ENCODE measurements around the gene MCAM. TPM values are rescaled to one million over a fixed set of nuclear protein-coding genes. Genes with fewer than 3 reads are reported as not detected.

MCAM gene
- total RNA-seq, 2 donors from 2014 or later = 356 to 509 TPM

DNA sequence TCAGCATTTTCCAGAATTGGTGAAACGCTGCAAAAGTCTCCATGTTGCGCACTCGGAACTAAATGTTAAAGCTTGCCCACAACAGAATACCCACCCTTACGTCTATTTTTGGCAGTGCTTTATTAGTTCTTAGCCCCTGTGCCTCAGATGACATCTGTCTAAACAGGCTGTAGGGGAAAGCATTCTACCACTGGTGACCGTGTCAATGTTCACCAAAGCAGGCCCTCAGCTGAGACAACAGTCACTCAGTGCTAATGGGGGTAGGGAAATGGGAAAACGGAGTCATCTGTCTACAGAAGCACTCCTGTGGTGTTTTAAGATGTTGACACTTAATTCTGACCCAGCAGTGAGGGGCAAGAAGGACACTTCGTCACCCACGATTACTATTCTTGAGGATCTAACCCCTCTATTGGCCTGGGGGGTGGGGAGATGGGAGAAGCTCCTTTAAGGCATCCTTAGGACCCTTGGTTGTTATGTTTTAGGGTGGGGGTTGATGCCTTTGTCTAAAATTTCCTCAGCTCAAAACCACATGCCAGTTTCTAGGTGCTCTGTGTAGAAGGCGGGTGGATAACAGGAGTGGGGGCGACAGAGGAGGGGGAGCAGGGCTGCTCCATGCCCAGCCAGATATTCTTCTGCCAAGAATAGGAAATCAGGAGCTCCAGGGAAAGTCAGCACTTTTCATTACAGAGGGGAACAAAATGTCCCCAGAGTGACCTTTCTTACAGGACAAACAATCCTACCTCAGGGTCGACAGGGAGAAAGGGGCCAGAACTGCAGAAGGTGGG lies 45.2 kb upstream of the MCAM start:
- H3K36me3 ChIP-seq = peaks cover 28% of the 10 kb centered on the region
- no peaks in the 10 kb centered on the region for H3K9me3 ChIP-seq
- H3K27ac ChIP-seq = peak overlapping the region; percentile 94
- no peak for DNase-seq (ENCODE audit: low spot score)
- peaks cover 0 to 66% of the 10 kb centered on the region in 2 donors for H3K4me1 ChIP-seq
- H3K27me3 ChIP-seq = no peaks in the 10 kb centered on the region
- TF ChIP-seq, protein P1, sequence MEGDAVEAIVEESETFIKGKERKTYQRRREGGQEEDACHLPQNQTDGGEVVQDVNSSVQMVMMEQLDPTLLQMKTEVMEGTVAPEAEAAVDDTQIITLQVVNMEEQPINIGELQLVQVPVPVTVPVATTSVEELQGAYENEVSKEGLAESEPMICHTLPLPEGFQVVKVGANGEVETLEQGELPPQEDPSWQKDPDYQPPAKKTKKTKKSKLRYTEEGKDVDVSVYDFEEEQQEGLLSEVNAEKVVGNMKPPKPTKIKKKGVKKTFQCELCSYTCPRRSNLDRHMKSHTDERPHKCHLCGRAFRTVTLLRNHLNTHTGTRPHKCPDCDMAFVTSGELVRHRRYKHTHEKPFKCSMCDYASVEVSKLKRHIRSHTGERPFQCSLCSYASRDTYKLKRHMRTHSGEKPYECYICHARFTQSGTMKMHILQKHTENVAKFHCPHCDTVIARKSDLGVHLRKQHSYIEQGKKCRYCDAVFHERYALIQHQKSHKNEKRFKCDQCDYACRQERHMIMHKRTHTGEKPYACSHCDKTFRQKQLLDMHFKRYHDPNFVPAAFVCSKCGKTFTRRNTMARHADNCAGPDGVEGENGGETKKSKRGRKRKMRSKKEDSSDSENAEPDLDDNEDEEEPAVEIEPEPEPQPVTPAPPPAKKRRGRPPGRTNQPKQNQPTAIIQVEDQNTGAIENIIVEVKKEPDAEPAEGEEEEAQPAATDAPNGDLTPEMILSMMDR (IDR thresholded peaks at IDR 0.05) = no peak
- peak overlapping the region; percentile 49 to 56 for H3K4me3 ChIP-seq

DNA sequence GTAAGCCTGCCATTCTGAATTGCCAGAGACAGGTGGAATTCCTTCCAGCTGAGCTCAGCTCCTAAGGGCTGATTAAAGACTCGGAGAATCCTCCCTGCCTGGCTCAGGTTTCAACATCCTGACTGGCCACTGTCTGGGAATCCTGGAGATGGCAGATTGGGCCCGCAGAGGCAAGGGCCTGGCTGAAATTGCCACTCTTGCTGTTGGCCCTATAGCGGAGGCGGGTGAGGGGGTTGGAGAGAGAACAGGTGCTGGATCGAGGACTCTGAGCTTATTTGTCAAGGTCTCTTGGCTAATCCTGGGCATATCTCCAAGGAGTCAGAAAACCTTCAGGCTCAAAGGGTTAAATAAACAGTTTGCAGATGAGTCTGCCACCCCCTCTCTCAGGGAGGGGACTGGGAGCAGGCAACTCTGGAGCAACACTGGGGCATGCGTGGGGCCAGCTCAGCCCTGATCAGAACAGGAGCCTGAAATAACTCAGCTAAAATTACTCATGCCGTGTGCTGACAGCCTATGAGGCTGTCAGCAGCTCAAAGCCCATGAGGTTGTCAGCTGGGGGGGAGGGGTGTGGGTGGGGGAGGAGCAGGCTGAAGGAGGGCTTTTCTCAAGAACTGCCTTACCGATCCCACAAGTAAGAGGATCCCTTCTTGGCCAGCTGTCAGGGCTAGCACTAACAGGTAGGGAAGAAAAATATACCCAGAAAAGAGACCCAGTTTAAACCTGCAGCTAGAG lies 44.3 kb upstream of the MCAM start:
- H3K27ac ChIP-seq = peak overlapping the region; percentile 94
- H3K4me3 ChIP-seq = peak overlapping the region; percentile 49 to 56
- H3K27me3 ChIP-seq = no peaks in the 10 kb centered on the region
- no peak for DNase-seq (ENCODE audit: low spot score)
- TF ChIP-seq, protein P1 (IDR thresholded peaks at IDR 0.05) = no peak
- no peaks in the 10 kb centered on the region for H3K9me3 ChIP-seq
- peaks cover 0 to 66% of the 10 kb centered on the region in 2 donors for H3K4me1 ChIP-seq
- H3K36me3 ChIP-seq = peaks cover 30% of the 10 kb centered on the region

DNA sequence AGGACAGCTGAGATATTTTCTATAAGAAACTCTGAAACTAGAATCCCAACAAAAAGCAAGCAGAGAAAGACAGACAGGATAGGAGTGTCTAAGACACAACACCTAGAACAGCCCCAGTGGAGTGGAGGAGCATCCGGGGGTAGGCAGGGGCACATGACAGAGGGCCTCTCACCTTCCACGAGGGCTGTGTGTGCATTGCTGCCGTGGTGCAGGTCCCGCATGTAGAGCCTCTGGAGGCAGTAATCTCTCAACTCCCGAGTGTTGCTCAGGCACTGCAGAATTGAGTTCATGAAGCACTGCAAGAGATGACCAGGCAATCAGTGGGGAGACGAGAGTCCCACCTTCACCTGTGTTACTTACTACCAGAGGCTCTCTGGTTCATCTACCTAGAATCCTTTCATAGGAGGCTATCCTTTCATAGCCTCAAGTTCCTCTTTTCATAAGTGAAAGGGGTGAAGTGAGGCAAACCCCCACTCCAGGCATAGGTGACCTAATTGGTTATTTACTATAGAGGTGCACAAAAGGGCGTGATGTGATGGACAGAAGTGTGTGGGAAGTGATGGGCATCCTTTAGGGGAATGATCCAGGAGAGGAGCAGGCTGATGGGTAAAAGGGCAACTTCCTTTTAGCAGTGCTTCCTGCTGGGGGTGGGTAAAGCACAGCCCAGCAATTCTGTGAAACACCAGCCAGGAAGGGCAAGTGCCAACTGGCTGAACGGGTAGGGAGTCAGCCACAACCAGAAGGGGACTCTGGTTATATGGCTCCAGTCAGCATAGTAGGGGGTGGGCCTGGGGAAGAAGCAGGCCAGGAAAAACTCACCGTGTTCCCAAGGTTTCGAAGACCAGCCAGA lies 42.7 kb upstream of the MCAM start:
- Histone ChIP-seq H3K36me3 (peaks cover 30% of the 10 kb centered on the region), H3K4me3 (no peak overlapping the region), H3K27me3 (no peaks in the 10 kb centered on the region), H3K4me1 (peaks cover 0 to 65% of the 10 kb centered on the region in 2 donors), H3K9me3 (no peaks in the 10 kb centered on the region), H3K27ac (peak overlapping the region; percentile 94)
- TF ChIP-seq, protein P1 (IDR thresholded peaks at IDR 0.05) = no peak
- DNase-seq (ENCODE audit: low spot score) = no peak

DNA sequence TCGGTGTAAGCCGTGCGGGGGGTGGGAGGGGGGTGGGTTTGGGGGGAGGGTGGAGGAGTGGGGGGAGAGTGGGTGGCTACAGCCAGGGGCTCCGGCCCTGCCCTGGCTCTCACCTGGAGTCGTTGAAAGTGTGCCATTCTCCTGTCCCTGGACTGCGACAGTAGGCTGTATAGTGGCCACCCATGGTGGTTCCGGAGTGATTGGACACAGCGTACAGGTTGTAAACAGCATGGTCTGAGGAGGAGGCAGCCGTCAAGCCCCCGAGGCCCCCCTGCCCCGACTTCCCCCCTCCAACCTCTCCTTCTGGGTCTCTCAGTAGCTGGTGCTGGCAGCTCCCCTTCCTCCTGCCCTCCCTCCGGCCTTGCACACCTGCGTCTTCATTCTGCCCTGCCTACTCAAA lies 40.1 kb upstream of the MCAM start:
- Histone ChIP-seq H3K27ac (peak overlapping the region; percentile 81 to 82), H3K27me3 (no peaks in the 10 kb centered on the region), H3K4me1 (peaks cover 0 to 60% of the 10 kb centered on the region in 2 donors), H3K4me3 (peak overlapping the region; percentile 36 to 55), H3K36me3 (peaks cover 30% of the 10 kb centered on the region), H3K9me3 (no peaks in the 10 kb centered on the region)
- DNase-seq (ENCODE audit: low spot score) = no peak
- TF ChIP-seq, protein P1 (IDR thresholded peaks at IDR 0.05) = no peak

DNA sequence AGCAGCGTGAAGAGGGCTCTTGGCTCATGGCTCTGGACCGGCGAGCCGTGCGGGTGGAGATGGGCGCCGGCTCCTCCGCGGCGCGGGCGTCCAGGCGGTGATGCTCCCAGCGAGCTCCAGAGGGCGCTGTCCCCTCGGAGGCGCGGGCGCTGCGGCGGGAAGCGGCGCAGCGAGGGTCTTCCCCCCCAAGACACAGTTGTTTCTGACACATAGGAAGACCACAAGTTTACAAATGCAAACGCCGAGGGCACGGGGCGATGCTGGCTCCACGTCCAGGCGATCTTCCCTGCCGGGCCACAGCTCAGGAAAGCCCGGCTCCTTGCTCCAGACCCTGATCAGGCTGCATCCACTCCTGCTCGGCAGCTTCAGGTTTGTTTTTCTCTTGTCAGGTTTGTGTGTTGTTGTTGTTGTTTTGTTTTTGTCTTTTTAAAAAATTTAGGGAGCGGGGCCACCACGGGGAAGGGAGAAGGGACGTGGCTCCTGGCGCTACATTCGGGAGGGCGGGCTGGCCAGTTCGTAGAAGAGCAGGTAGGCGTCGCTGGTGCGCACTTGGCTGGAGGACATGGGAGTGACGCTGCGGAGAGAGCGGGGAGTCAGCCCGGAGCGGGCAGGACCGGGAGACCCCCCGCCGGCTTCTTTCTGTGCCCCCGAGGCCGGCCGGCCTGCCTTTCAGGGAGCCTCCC lies 39.6 kb upstream of the MCAM start:
- peak; percentile 86 for DNase-seq (ENCODE audit: low spot score)

More for the DNA sequence above, 39.6 kb upstream of the MCAM start:
- H3K9me3 ChIP-seq = no peaks in the 10 kb centered on the region
- TF ChIP-seq, protein P1 (IDR thresholded peaks at IDR 0.05) = peak; percentile 93 to 94
- H3K4me3 ChIP-seq = peak overlapping the region; percentile 36 to 55
- peaks cover 30% of the 10 kb centered on the region for H3K36me3 ChIP-seq
- no peaks in the 10 kb centered on the region for H3K27me3 ChIP-seq
- peaks cover 0 to 58% of the 10 kb centered on the region in 2 donors for H3K4me1 ChIP-seq
- H3K27ac ChIP-seq = peak overlapping the region; percentile 81 to 82

Measured in right atrium auricular region (tissue), 2 donors.